Activated CD8-positive, alpha-beta T cell treated with anti-CD3 and anti-CD28 coated beads for 36 hours (primary cell): Measurements from ENCODE around the gene KRI1. TPM values are rescaled to one million over a fixed set of nuclear protein-coding genes. Genes with fewer than 3 reads are reported as not detected.

Experiments used
- ATAC-seq: fragments of 200-7000 bp; cut with Tn5 transposase; one replicate; pipeline ENCODE4 v1.10.0; 2021; ENCODE audit warnings: mild to moderate bottlenecking, moderate library complexity
- CTCF ChIA-PET: fragments of 350-600 bp; sonication (Branson Sonifier 250); formaldehyde crosslinking; loops from one replicate; lab custom pipeline; 2021; ENCODE audit warnings: antibody characterized with exemption; lab: Charles Lee
- POLR2A ChIA-PET: fragments of 350-600 bp; sonication (Branson Sonifier 250); formaldehyde crosslinking; loops from one replicate; lab custom pipeline; 2021; ENCODE audit warnings: antibody characterized with exemption; lab: Charles Lee
- DNase-seq: peaks from one replicate; pipeline ENCODE4 v3.0.0-alpha.2; 2020
- H3K27ac Mint-ChIP-seq: one replicate; pipeline ENCODE4 v1.8.0; 2021; ENCODE audit warnings: mild to moderate bottlenecking, mixed read lengths
- H3K27me3 Mint-ChIP-seq: one replicate; pipeline ENCODE4 v1.8.0; 2021; ENCODE audit warnings: mixed read lengths
- H3K36me3 Mint-ChIP-seq: one replicate; pipeline ENCODE4 v1.8.0; 2021; ENCODE audit warnings: low read depth, mixed read lengths
- H3K4me1 Mint-ChIP-seq: one replicate; pipeline ENCODE4 v1.8.0; 2021; ENCODE audit warnings: low read depth, mixed read lengths
- H3K4me3 Mint-ChIP-seq: one replicate; pipeline ENCODE4 v1.8.0; 2021; ENCODE audit warnings: mild to moderate bottlenecking, moderate library complexity, mixed read lengths
- H3K9me3 Mint-ChIP-seq: one replicate; pipeline ENCODE4 v1.8.0; 2021; ENCODE audit warnings: mixed read lengths
- intact Hi-C: fragments of 100-400 bp; cut with micrococcal nuclease; formaldehyde crosslinking; loops from one replicate; pipeline ENCODE4 v1.10.0; 2022
- total RNA-seq, 2 experiments: library from RNA; stranded (reverse); gene quantifications; one replicate each; pipeline ENCODE4 v1.2.3, GENCODE V29; 2021
- TF ChIP-seq, protein P1 (sequence below): fragments of 200-600 bp; IDR thresholded peaks from one replicate; pipeline ENCODE4 v1.8.0; 2022; ENCODE audit warnings: antibody characterized with exemption, mild to moderate bottlenecking

KRI1 gene
- total RNA-seq, 2 experiments from 2014 or later: 50.0 to 58.3 TPM

DNA sequence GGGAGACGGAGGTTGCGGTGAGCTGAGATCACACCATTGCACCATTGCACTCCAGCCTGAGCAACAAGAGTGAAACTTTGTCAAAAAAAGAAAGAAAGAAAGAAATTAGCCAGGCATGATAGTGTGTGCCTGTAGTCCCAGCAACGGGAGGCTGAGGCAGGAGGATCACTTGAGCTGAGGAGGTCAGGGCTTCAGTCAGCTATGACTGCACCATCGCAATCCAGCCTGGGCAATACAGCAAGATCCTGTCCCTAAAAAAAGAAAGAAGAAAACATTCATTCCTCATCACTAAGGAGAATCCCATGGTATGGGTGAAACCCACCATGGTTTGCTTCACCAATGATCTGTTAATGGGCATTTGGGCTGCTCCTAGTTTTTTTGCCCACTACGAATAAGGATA is 34.3 kb upstream of the KRI1 start:
- TF ChIP-seq, protein P1, sequence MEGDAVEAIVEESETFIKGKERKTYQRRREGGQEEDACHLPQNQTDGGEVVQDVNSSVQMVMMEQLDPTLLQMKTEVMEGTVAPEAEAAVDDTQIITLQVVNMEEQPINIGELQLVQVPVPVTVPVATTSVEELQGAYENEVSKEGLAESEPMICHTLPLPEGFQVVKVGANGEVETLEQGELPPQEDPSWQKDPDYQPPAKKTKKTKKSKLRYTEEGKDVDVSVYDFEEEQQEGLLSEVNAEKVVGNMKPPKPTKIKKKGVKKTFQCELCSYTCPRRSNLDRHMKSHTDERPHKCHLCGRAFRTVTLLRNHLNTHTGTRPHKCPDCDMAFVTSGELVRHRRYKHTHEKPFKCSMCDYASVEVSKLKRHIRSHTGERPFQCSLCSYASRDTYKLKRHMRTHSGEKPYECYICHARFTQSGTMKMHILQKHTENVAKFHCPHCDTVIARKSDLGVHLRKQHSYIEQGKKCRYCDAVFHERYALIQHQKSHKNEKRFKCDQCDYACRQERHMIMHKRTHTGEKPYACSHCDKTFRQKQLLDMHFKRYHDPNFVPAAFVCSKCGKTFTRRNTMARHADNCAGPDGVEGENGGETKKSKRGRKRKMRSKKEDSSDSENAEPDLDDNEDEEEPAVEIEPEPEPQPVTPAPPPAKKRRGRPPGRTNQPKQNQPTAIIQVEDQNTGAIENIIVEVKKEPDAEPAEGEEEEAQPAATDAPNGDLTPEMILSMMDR: no peak
- peaks cover 36% of the 10 kb centered on the region for H3K4me1 Mint-ChIP-seq
- no peak for DNase-seq
- intact Hi-C loops: loop anchor here (5.0 kb wide), 1 partner anchor 42 kb away; no protein-coding TSS in a partner anchor
- H3K9me3 Mint-ChIP-seq: no peaks in the 10 kb centered on the region
- no peak overlapping the region for H3K27ac Mint-ChIP-seq
- ChIA-PET POLR2A (interaction anchor here (0.6 to 3.9 kb wide), 2 partner anchors 12 to 235 kb away, joined by 4 to 13 read pairs; no protein-coding TSS in a partner anchor), CTCF (interaction anchor here (1.0 to 2.6 kb wide), 3 partner anchors 19 to 46 kb away, joined by 3 to 9 read pairs (median 7); no protein-coding TSS in a partner anchor)
- no peak for ATAC-seq
- H3K36me3 Mint-ChIP-seq: peaks cover 12% of the 10 kb centered on the region
- no peaks in the 10 kb centered on the region for H3K27me3 Mint-ChIP-seq
- no peak overlapping the region for H3K4me3 Mint-ChIP-seq

DNA sequence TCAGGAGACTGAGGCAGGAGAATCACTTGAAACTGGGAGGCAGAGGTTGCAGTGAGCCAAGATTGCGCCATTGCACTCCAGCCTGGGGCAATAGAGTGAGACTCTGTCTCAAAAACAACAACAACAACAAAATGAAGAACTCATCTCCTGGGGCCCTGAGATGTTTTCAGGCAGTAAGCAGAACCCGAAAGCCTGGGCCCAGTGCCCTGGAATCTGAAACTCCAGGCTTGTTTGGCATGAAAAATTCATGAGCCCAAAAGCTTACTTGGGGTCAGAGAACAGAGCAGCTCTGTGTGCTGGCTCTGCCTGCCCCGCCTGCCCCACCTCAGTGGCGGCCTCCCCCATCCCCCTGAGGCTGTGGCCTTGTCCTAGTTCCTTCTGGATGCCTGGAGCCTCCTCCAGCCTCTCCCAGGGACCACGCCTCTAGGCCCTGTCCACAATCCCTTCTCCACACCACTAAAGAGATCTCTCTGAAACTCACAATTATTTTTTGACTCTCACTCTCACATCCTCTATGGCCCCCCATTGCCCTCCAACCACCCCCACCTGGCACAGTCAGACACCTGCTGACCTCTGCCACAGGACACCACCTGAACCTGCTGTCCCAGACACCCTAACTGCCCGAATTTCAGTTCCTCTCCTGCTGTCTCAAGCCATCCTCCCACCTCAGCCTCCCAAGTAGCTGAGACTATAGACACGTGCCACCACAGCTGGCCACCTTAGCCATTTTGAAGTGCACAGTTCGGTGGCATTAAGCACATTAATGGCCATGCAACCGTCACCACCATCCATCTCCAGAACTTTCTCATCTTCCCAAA is 28.2 kb upstream of the KRI1 start:
- Mint-ChIP-seq H3K4me3 (no peak overlapping the region), H3K27me3 (no peaks in the 10 kb centered on the region), H3K9me3 (no peaks in the 10 kb centered on the region), H3K4me1 (peaks cover 22% of the 10 kb centered on the region), H3K27ac (peak overlapping the region; percentile 73), H3K36me3 (no peaks in the 10 kb centered on the region)
- intact Hi-C loops: no loop called here
- ChIA-PET POLR2A (interaction anchor here (1.6 to 2.2 kb wide), 2 partner anchors 10 kb away, joined by 8 to 9 read pairs; no protein-coding TSS in a partner anchor), CTCF (interaction anchor here (3.5 to 6.3 kb wide), 2 partner anchors 13 to 50 kb away, joined by 12 to 50 read pairs; no protein-coding TSS in a partner anchor)
- no peak for ATAC-seq
- no peak for DNase-seq
- TF ChIP-seq, protein P1: no peak

DNA sequence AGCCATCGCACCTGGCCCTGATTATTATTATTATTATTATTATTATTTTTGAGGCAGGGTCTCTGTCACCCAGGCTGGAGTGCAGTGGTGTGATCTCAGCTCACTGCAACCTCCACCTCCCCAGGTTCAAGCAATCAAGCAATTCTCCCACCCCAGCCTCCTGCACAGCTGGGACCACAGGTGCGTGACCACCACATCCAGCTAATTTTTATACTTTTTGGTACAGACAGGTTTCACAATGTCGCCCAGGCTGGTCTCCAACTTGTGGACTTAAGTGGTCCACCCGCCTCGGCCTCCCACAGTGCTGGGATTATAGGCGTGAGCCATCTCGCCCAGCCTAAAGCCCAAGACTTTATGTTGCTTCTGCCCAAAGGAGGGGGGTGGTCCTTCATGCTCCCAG is 27.3 kb upstream of the KRI1 start:
- peaks cover 22% of the 10 kb centered on the region for H3K4me1 Mint-ChIP-seq
- POLR2A ChIA-PET: interaction anchor here (0.6 to 1.6 kb wide), 3 partner anchors 9 to 128 kb away, joined by 3 to 8 read pairs (median 3); no protein-coding TSS in a partner anchor
- DNase-seq (no peak), ATAC-seq (no peak)
- TF ChIP-seq, protein P1: no peak
- H3K27ac Mint-ChIP-seq: no peak overlapping the region
- H3K27me3 Mint-ChIP-seq: no peaks in the 10 kb centered on the region
- no peaks in the 10 kb centered on the region for H3K36me3 Mint-ChIP-seq
- intact Hi-C loops: no loop called here
- CTCF ChIA-PET: interaction anchor here (1.3 to 6.3 kb wide), 3 partner anchors 13 to 107 kb away, joined by 4 to 50 read pairs (median 6); no protein-coding TSS in a partner anchor
- no peaks in the 10 kb centered on the region for H3K9me3 Mint-ChIP-seq
- H3K4me3 Mint-ChIP-seq: no peak overlapping the region

DNA sequence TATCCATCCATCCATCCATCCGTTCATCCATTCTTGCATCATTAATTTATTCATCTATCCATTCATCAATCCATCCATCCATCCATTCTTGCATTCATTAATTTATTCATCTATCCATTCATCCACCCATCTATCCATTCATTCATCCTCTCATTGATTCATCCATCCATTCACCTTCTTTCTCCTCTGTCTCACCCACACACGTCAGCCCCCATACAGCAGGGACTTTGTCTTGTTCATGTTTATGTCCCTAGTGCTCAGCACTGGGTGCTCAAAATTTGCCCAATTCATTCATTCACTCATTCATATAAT is 22.0 kb upstream of the KRI1 start:
- ATAC-seq (no peak), DNase-seq (no peak)
- H3K4me3 Mint-ChIP-seq: no peak overlapping the region
- peaks cover 6% of the 10 kb centered on the region for H3K27me3 Mint-ChIP-seq
- peaks cover 6% of the 10 kb centered on the region for H3K4me1 Mint-ChIP-seq
- ChIA-PET POLR2A (no interaction called here), CTCF (no interaction called here)
- no peak overlapping the region for H3K27ac Mint-ChIP-seq
- H3K9me3 Mint-ChIP-seq: no peaks in the 10 kb centered on the region
- H3K36me3 Mint-ChIP-seq: no peaks in the 10 kb centered on the region
- intact Hi-C loops: no loop called here
- TF ChIP-seq, protein P1: no peak
